ENCODE measurements around the gene MMP25.
"Not testable (repeated sequence)": the region's sequence is repeated elsewhere in the genome, so short reads cannot be mapped to it uniquely, and the experiment has no call there.

MMP25 gene

GRCh38 chr16:3029491-3030221 lies 16.7 kb upstream of the MMP25 start:
- DNase-seq (ENCODE audit: low read depth in 2 of 2, low spot score in 1 of 2) = no peak

- DNase-seq (ENCODE audit: low read depth in 2 of 2, low spot score in 1 of 2) = no peak
Observed at GRCh38 chr16:3030222-3031212, 15.8 kb upstream of the MMP25 start.

- no peak for DNase-seq (ENCODE audit: low read depth in 2 of 2, low spot score in 1 of 2)
Observed at GRCh38 chr16:3032624-3033023, 13.7 kb upstream of the MMP25 start.

GRCh38 chr16:3035289-3035971 lies 10.9 kb upstream of the MMP25 start:
- DNase-seq (ENCODE audit: low read depth in 2 of 2, low spot score in 1 of 2) = no peak

GRCh38 chr16:3035972-3036725 lies 10.2 kb upstream of the MMP25 start:
- DNase-seq (ENCODE audit: low read depth in 2 of 2, low spot score in 1 of 2) = no peak

GRCh38 chr16:3036726-3037315 lies 9.5 kb upstream of the MMP25 start, which contains the start of gene BICDL2:
TSS of gene BICDL2 (minus strand) at chr16:3036944. CDS start at chr16:3035496, 1,448 bp downstream.
- DNase-seq (ENCODE audit: low read depth in 2 of 2, low spot score in 1 of 2) = no peak

- no peak for DNase-seq (ENCODE audit: low read depth in 2 of 2, low spot score in 1 of 2)
Observed at GRCh38 chr16:3038256-3038655, 8.1 kb upstream of the MMP25 start.

- no peak for DNase-seq (ENCODE audit: low read depth in 2 of 2, low spot score in 1 of 2)
Observed at GRCh38 chr16:3038896-3039295, 7.5 kb upstream of the MMP25 start.

GRCh38 chr16:3042376-3042775 lies 4.0 kb upstream of the MMP25 start:
- no peak for DNase-seq (ENCODE audit: low read depth in 2 of 2, low spot score in 1 of 2)

- no peak for DNase-seq (ENCODE audit: low read depth in 2 of 2, low spot score in 1 of 2)
Observed at GRCh38 chr16:3044708-3045107, 1.7 kb upstream of the MMP25 start.

GRCh38 chr16:3046641-3047386 lies 453 bp downstream of the MMP25 start:
- no peak for DNase-seq (ENCODE audit: low read depth in 2 of 2, low spot score in 1 of 2)

- DNase-seq (ENCODE audit: low read depth in 2 of 2, low spot score in 1 of 2) = no peak
Observed at GRCh38 chr16:3047387-3047720, 993 bp downstream of the MMP25 start.

GRCh38 chr16:3049921-3050481 lies 3.6 kb downstream of the MMP25 start:
- no peak for DNase-seq (ENCODE audit: low read depth in 2 of 2, low spot score in 1 of 2)

- no peak for DNase-seq (ENCODE audit: low read depth in 2 of 2, low spot score in 1 of 2)
Observed at GRCh38 chr16:3050487-3050886, 4.1 kb downstream of the MMP25 start.

- no peak for DNase-seq (ENCODE audit: low read depth in 2 of 2, low spot score in 1 of 2)
Observed at GRCh38 chr16:3051009-3051408, 4.6 kb downstream of the MMP25 start.

- no peak for DNase-seq (ENCODE audit: low read depth in 2 of 2, low spot score in 1 of 2)
Observed at GRCh38 chr16:3051494-3051893, 5.1 kb downstream of the MMP25 start.

- DNase-seq (ENCODE audit: low read depth in 2 of 2, low spot score in 1 of 2) = not testable (repeated sequence)
Observed at GRCh38 chr16:3052571-3053329, 6.4 kb downstream of the MMP25 start.

- not testable (repeated sequence) for DNase-seq (ENCODE audit: low read depth in 2 of 2, low spot score in 1 of 2)
Observed at GRCh38 chr16:3053330-3053710, 7.0 kb downstream of the MMP25 start.
